ENCODE data around the gene SP6.

GRCh38 chr17:47872019-47872650 is 21.2 kb upstream of the SP6 start:
- TF ChIP-seq CTCF (IDR thresholded peaks at IDR 0.05; ENCODE audit: low read depth, low read length) (no peak), EZH2phosphoT487 (IDR thresholded peaks at IDR 0.05; ENCODE audit: low read depth) (no peak)

Measured in OCI-LY3 (cell line).